Parathyroid adenoma (tissue), 2 donors: ENCODE data around the gene ORAI2.

ENCODE experiments used
- H2AFZ ChIP-seq: fragments of 300-600 bp; sonication (generic); one replicate; pipeline ENCODE4 v1.7.0; 2017; ENCODE audit warnings: antibody characterized with exemption, mild to moderate bottlenecking
- H3K27ac ChIP-seq: fragments of 300-600 bp; sonication (generic); one replicate; pipeline ENCODE4 v1.7.0; 2017
- H3K27me3 ChIP-seq: fragments of 300-600 bp; sonication (generic); one replicate; pipeline ENCODE4 v1.7.0; 2017; ENCODE audit warnings: low read length; ENCODE audit not compliant: control insufficient read depth, insufficient read depth
- H3K36me3 ChIP-seq: fragments of 300-600 bp; sonication (generic); one replicate; pipeline ENCODE4 v1.7.0; 2017; ENCODE audit warnings: low read length; ENCODE audit not compliant: control insufficient read depth, insufficient read depth
- H3K4me1 ChIP-seq: fragments of 300-600 bp; sonication (generic); one replicate; pipeline ENCODE4 v1.7.0; 2017; ENCODE audit warnings: control low read depth
- H3K4me2 ChIP-seq: fragments of 300-600 bp; sonication (generic); one replicate; pipeline ENCODE4 v1.7.0; 2017; ENCODE audit warnings: low read length
- H3K4me3 ChIP-seq: fragments of 300-600 bp; sonication (generic); one replicate; pipeline ENCODE4 v1.7.0; 2017; ENCODE audit warnings: low read depth, low read length
- H3K79me2 ChIP-seq: fragments of 300-600 bp; sonication (generic); one replicate; pipeline ENCODE4 v1.7.0; 2017; ENCODE audit warnings: control low read depth
- H3K9ac ChIP-seq: fragments of 300-600 bp; sonication (generic); one replicate; pipeline ENCODE4 v1.7.0; 2017; ENCODE audit warnings: mild to moderate bottlenecking
- H3K9me3 ChIP-seq: fragments of 300-600 bp; sonication (generic); one replicate; pipeline ENCODE4 v1.7.0; 2017; ENCODE audit warnings: low read length; ENCODE audit not compliant: control insufficient read depth
- TF ChIP-seq, protein P1 (sequence below): fragments of 300-600 bp; sonication (generic); IDR thresholded peaks from one replicate; pipeline ENCODE4 v1.7.0; 2017; ENCODE audit warnings: antibody characterized with exemption, mild to moderate bottlenecking
- donor health status: primary hyperparathyroidism.

ORAI2 gene

DNA sequence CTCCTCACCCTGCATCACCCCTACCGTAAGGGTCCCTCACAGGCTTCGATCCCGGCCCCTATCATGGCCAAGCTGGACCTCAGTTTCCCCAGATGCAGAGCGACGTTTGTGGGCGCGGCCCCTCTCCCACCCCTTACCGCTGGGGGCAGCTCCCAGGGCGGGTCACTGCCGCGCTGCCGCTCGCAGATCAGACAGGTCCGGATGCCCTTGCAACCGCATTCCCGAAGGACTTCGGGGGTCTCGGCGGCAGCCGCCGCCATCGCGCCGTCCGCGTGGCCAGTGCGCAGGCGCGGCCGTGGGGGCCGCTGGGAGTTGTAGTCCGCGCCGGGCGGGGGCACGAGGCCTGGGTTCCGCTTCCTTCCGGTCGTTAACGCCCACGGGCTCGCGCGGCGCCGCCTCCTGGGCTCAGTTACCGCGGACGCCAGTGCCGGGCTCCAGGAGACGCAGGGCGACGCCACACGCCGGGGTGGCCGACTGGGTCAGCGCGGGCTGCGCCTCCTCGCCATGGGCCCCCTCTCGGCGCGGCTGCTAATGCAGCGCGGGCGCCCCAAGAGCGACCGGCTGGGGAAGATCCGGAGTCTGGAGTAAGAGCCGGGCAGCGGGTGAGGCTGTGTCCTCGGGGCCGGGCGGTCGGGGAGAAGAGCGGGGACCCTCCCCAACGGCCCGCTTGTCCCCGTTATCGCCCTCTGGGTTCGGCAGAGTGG lies 31.4 kb downstream of the ORAI2 start, which contains the start of the genes ALKBH4 and LRWD1:
ALKBH4 (minus strand) TSS at position 287 of the 704 bp plus-strand sequence; CDS start at position 260, 27 bp downstream.
LRWD1 (plus strand) TSS at position 408 of the 704 bp plus-strand sequence; CDS start at position 505, 97 bp downstream.
- peak within 1 kb of the TSS; percentile 96 for H3K4me2 ChIP-seq
- H3K27ac ChIP-seq: peak within 1 kb of the TSS; percentile 65
- H3K27me3 ChIP-seq: no peaks in the 10 kb centered on the region
- H3K9me3 ChIP-seq: no peaks in the 10 kb centered on the region
- H3K36me3 ChIP-seq: no peaks in the 10 kb centered on the region
- H3K4me3 ChIP-seq: peak within 1 kb of the TSS; percentile 99
- TF ChIP-seq, protein P1, sequence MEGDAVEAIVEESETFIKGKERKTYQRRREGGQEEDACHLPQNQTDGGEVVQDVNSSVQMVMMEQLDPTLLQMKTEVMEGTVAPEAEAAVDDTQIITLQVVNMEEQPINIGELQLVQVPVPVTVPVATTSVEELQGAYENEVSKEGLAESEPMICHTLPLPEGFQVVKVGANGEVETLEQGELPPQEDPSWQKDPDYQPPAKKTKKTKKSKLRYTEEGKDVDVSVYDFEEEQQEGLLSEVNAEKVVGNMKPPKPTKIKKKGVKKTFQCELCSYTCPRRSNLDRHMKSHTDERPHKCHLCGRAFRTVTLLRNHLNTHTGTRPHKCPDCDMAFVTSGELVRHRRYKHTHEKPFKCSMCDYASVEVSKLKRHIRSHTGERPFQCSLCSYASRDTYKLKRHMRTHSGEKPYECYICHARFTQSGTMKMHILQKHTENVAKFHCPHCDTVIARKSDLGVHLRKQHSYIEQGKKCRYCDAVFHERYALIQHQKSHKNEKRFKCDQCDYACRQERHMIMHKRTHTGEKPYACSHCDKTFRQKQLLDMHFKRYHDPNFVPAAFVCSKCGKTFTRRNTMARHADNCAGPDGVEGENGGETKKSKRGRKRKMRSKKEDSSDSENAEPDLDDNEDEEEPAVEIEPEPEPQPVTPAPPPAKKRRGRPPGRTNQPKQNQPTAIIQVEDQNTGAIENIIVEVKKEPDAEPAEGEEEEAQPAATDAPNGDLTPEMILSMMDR: no peak
- H3K9ac ChIP-seq: no peak within 1 kb of the TSS
- peaks cover 19% of the 10 kb centered on the region for H3K79me2 ChIP-seq
- peak within 1 kb of the TSS; percentile 93 for H2AFZ ChIP-seq
- H3K4me1 ChIP-seq: peaks cover 10% of the 10 kb centered on the region

DNA sequence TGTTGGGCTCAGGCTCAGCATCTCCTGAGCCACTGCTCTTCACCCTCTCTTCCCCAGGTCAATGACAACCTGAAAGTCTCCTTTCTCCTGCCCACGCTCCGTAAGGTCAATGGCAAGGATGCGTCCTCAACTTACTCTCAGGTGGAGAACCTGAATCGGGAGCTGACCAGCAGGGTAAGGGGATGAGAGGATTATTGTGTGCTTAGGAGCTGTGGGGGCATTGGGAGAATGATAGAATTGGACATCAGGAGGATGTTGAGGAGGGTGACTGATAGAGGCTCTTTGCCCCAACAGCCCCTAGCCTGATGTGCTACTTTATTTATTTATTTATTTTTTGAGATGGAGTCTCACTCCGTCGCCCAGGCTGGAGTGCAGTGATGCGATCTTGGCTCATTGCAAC lies 32.7 kb downstream of the ORAI2 start:
- TF ChIP-seq, protein P1: no peak
- Histone ChIP-seq H3K36me3 (no peaks in the 10 kb centered on the region), H2AFZ (no peak overlapping the region), H3K4me1 (peaks cover 10% of the 10 kb centered on the region), H3K9me3 (no peaks in the 10 kb centered on the region), H3K9ac (no peak overlapping the region), H3K27ac (no peak overlapping the region), H3K4me3 (no peak overlapping the region), H3K4me2 (no peak overlapping the region), H3K27me3 (no peaks in the 10 kb centered on the region), H3K79me2 (peaks cover 19% of the 10 kb centered on the region)

DNA sequence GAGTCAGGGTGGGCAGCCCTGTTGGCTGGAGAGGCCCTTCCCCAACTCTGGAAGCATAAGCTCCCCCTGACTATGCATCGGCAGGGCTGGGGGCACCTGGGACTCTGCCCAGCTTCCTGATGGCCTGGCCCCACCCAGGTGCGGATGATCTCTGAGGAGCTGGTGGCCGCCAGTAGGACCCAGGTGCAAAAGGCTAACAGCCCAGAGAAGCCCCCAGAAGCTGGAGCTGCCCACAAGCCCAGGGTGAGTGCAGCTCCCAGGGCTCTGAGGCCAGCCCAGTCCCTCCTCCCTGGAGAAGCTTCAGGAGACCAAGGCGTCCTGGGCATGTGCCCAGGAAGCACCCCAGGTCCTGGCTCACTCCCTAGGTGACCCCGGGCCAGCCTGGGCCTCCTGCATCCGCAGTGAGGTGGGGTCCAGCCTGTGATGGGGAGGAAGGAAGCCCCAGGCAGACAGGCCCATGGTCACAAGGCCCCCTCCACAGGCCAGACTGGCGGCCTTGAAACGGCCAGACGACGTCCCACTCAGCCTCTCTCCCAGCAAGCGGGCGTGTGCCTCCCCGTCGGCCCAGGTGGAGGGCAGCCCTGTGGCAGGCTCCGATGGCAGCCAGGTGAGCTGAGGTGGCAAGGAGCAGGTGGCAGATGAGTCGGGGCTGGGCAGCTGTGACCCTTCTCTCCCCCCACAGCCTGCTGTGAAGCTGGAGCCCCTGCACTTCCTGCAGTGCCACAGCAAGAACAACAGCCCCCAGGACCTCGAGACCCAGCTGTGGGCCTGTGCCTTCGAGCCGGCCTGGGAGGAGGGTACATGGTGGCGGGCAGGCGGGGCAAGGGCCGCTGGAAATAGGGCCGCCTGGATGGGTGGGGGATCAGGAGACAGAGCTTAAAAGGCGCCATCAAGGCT lies 34.5 kb downstream of the ORAI2 start:
- H3K79me2 ChIP-seq: peaks cover 12% of the 10 kb centered on the region
- TF ChIP-seq, protein P1: no peak
- no peaks in the 10 kb centered on the region for H3K27me3 ChIP-seq
- no peak overlapping the region for H3K27ac ChIP-seq
- H3K9ac ChIP-seq: no peak overlapping the region
- no peaks in the 10 kb centered on the region for H3K36me3 ChIP-seq
- H3K4me1 ChIP-seq: peaks cover 10% of the 10 kb centered on the region
- no peaks in the 10 kb centered on the region for H3K9me3 ChIP-seq
- H3K4me2 ChIP-seq: no peak overlapping the region
- no peak overlapping the region for H3K4me3 ChIP-seq
- no peak overlapping the region for H2AFZ ChIP-seq

DNA sequence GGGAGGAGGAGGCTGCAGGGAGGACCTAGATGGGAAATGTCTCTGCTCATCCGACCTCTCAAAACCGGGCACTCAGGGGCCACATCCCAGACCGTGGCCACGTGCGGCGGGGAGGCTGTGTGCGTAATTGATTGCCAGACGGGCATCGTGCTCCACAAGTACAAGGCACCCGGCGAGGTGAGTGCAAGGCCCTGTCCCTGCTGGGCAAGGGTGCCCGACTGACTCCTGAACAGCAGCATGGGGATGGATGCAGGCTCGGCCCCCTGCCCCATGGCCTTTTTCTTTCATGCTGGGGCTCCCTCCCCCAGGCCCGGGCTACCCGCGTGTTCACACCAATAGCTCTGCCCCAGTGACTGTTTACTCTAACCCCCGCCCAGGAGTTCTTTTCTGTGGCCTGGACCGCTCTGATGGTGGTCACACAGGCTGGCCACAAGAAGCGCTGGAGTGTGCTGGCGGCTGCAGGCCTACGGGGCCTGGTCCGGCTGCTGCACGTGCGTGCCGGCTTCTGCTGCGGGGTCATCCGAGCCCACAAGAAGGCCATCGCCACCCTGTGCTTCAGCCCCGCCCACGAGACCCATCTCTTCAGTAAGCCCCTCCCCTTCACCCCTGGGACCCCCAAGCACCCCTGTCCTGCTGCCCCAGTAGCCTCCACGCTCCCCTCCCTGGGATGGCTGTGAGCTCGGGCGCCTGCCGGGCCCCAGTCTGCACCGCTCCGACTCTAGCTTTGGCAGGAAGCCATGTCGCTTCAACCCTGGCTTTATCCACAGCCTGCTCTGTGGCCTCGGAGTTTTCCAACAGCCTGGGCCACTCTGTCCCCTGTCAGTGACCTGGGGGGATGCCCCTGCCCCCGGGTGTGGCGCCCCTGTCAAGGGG lies 35.3 kb downstream of the ORAI2 start:
- Histone ChIP-seq H3K27me3 (no peaks in the 10 kb centered on the region), H3K36me3 (no peaks in the 10 kb centered on the region), H3K27ac (no peak overlapping the region), H3K4me2 (no peak overlapping the region), H2AFZ (no peak overlapping the region), H3K9ac (no peak overlapping the region), H3K79me2 (peaks cover 8% of the 10 kb centered on the region), H3K4me3 (no peak overlapping the region), H3K4me1 (peaks cover 5% of the 10 kb centered on the region), H3K9me3 (no peaks in the 10 kb centered on the region)
- TF ChIP-seq, protein P1: no peak
